K562 (cell line): Measurements from ENCODE around the gene DGCR8. TPM values are rescaled to one million over a fixed set of nuclear protein-coding genes. Genes with fewer than 3 reads are reported as not detected.

Source experiments
- DACH1 ChIP-seq: fragments of 450-650 bp; IDR thresholded peaks from 2 replicates; pipeline ENCODE4 v1.6.1; 2018; ENCODE audit not compliant: partially characterized antibody
- DPF2 ChIP-seq: fragments of 450-650 bp; IDR thresholded peaks from 2 replicates; pipeline ENCODE4 v1.6.1; 2016
- KLF6 ChIP-seq: fragments of 250-450 bp; sonication (Bioruptor Pico); IDR thresholded peaks from 2 replicates; pipeline ENCODE4 v1.4.0; 2020; ENCODE audit warnings: mild to moderate bottlenecking, moderate library complexity, borderline replicate concordance
- MED1 ChIP-seq: sonication (generic); formaldehyde crosslinking; IDR thresholded peaks from 2 replicates; pipeline ENCODE4 v1.8.1; 2023; ENCODE audit warnings: missing genetic modification reagents, borderline replicate concordance
- POLR2AphosphoS2 ChIP-seq: IDR thresholded peaks from 2 replicates; pipeline ENCODE4 v1.6.1; 2012; ENCODE audit warnings: low read length, improper control_type of control experiment
- RBBP5 ChIP-seq: fragments of 200-600 bp; sonication (generic); IDR thresholded peaks from 2 replicates; pipeline ENCODE4 v1.6.1; 2012; ENCODE audit warnings: borderline replicate concordance, mild to moderate bottlenecking, low read length, control low read depth, inconsistent platforms; ENCODE audit not compliant: insufficient read depth, poor library complexity, severe bottlenecking
- SIRT6 ChIP-seq: IDR thresholded peaks from one replicate; pipeline ENCODE4 v1.6.1; 2012; ENCODE audit warnings: low read depth, mild to moderate bottlenecking, control low read depth, inconsistent platforms, low read length, moderate library complexity
- ZNF407 ChIP-seq: fragments of 450-650 bp; IDR thresholded peaks from 2 replicates; pipeline ENCODE4 v1.6.1; 2016; ENCODE audit warnings: low read depth
- ZNF41 ChIP-seq: fragments of 250-450 bp; sonication (Bioruptor Pico); conservative IDR thresholded peaks from 2 replicates; pipeline ENCODE4 v1.4.0; 2020; ENCODE audit warnings: mild to moderate bottlenecking
- polyA plus RNA-seq, 8 experiments: library from polyadenylated mRNA; depleted of rRNA in 4 of 8; stranded (reverse) in 5 of 8; unstranded in 3 of 8; fragments of >200 nt; fragmentation: Nextera tagmentation in 2 of 8; fragmentation: Illumina TruSeq in 1 of 8; extraction: Ambion mirVana in 2 of 8; extraction: Trizol in 1 of 8; gene quantifications; 2 replicates each; pipeline versions ENCODE4 v1.2.1 to v1.2.3, GENCODE V29; 2011 to 2014; ENCODE audit warnings: inconsistent platforms in 1 of 8, missing spikeins in 1 of 8
- total RNA-seq, 7 experiments: library from RNA; depleted of rRNA in 6 of 7; stranded (reverse); fragments of >200 nt in 6 of 7; fragmentation: Illumina TruSeq in 2 of 7; extraction: Trizol in 2 of 7; gene quantifications; 2 replicates each; pipeline versions ENCODE4 v1.2.1 to v1.2.3, GENCODE V29; 2011 to 2021; ENCODE audit warnings: low replicate concordance in 1 of 7
- TF ChIP-seq, protein P1 (sequence below): sonication (generic); formaldehyde crosslinking; IDR thresholded peaks from 2 replicates; pipeline ENCODE4 v1.8.0; 2022; ENCODE audit warnings: missing genetic modification reagents, mild to moderate bottlenecking, borderline replicate concordance
- TF ChIP-seq, protein P2 (sequence below): fragments of 450-650 bp; IDR thresholded peaks from one replicate; pipeline ENCODE4 v1.6.1; 2018; ENCODE audit warnings: mild to moderate bottlenecking, moderate library complexity; ENCODE audit not compliant: partially characterized antibody
- TF ChIP-seq, protein P3 (sequence below): sonication (generic); formaldehyde crosslinking; IDR thresholded peaks from 2 replicates; pipeline ENCODE4 v1.8.0; 2022; ENCODE audit warnings: missing genetic modification reagents, mild to moderate bottlenecking, moderate library complexity, borderline replicate concordance

The DGCR8 gene
- total and polyA plus RNA-seq, 9 of the 15 experiments (the other 6 are each of a cell fraction or from before 2014, with no cell fraction given), result 5.9 to 144 (median 80.1) TPM

DNA sequence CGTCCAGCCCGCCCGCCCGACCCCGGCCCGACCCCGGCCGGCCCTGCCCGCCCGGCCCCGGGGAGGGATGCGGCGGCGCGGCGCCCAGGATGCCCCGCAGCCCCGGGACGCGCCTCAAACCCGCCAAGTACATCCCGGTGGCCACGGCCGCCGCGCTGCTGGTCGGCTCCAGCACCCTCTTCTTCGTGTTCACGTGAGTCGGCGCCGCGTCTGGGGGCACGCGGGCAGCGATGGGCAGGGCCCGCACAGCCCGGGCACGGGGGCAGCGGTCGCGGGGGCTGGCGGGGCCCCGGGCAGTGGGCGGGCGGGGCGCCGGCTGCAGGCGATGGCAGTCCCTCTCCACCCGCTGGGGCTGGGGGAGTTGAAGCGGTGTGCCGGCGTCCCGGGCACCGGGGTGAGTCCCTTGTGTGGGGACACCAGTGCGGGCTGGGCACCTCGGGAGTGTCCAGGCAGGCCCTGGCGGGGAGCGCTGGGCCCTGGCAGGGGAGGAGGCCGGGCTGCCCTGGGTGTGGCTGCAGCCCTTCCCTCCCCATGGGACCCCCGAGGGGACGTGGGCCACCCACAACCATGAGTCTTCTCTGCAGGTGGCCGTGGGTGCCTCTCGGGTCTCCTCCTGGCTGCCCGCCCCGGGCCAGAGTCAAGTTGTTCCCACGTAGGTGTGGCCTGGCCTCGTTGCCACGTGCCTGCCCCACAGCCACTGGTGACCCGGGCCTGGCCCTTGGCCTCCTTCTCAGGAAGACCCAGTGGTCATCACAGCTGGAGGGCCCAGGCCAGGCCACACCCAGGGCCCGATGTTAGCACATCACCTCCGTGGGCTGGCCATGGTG is 52.0 kb downstream of the DGCR8 start (continued):
- TF ChIP-seq ZNF407, result no peak
- TF ChIP-seq RBBP5, result peak; percentile 62
- TF ChIP-seq KLF6, result 0 out of 2 replicates have a peak, but pooled peaks have one; percentile 38
- TF ChIP-seq DACH1, result no peak
- peak; percentile 21; the same call in 1 of the 2 replicates for TF ChIP-seq DPF2
- TF ChIP-seq, protein P1, sequence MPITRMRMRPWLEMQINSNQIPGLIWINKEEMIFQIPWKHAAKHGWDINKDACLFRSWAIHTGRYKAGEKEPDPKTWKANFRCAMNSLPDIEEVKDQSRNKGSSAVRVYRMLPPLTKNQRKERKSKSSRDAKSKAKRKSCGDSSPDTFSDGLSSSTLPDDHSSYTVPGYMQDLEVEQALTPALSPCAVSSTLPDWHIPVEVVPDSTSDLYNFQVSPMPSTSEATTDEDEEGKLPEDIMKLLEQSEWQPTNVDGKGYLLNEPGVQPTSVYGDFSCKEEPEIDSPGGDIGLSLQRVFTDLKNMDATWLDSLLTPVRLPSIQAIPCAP (CRISPR knock-in tag), result no peak
- TF ChIP-seq SIRT6, result no peak
- TF ChIP-seq, protein P2, sequence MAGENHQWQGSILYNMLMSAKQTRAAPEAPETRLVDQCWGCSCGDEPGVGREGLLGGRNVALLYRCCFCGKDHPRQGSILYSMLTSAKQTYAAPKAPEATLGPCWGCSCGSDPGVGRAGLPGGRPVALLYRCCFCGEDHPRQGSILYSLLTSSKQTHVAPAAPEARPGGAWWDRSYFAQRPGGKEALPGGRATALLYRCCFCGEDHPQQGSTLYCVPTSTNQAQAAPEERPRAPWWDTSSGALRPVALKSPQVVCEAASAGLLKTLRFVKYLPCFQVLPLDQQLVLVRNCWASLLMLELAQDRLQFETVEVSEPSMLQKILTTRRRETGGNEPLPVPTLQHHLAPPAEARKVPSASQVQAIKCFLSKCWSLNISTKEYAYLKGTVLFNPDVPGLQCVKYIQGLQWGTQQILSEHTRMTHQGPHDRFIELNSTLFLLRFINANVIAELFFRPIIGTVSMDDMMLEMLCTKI, result no peak
- TF ChIP-seq, protein P3, sequence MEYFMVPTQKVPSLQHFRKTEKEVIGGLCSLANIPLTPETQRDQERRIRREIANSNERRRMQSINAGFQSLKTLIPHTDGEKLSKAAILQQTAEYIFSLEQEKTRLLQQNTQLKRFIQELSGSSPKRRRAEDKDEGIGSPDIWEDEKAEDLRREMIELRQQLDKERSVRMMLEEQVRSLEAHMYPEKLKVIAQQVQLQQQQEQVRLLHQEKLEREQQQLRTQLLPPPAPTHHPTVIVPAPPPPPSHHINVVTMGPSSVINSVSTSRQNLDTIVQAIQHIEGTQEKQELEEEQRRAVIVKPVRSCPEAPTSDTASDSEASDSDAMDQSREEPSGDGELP, result no peak
- no peak for TF ChIP-seq POLR2AphosphoS2
- TF ChIP-seq MED1 (CRISPR knock-in tag), result no peak
- TF ChIP-seq ZNF41 (CRISPR knock-in tag), result no peak
